Measurements from ENCODE around the gene ALG12. TPM values are rescaled to one million over a fixed set of nuclear protein-coding genes. Genes with fewer than 3 reads are reported as not detected.
A peak's percentile ranks its signal among the peaks of the same experiment; 100 is the strongest.

ALG12 gene
- total RNA-seq, 3 donors from 2014 or later (not counting 1 experiment from before 2014, with no cell fraction given) = 17.2 to 22.7 (median 19.2) TPM

GRCh38 chr22:49923445-49923844 lies 5.2 kb upstream of the ALG12 start:
- Histone ChIP-seq H3K9me3 (ENCODE audit: control insufficient read depth, insufficient read depth, low read length) (no peaks in the 10 kb centered on the region), H3K36me3 (ENCODE audit: control insufficient read depth, insufficient read depth, low read length) (peaks cover 15% of the 10 kb centered on the region), H3K4me3 (ENCODE audit: low read length) (no peak overlapping the region), H3K27me3 (ENCODE audit: control insufficient read depth, insufficient read depth, low read length) (no peaks in the 10 kb centered on the region), H3K27ac (ENCODE audit: low read length) (no peak overlapping the region), H3K4me1 (ENCODE audit: control insufficient read depth, insufficient read depth, low read length) (peaks cover 26% of the 10 kb centered on the region)
- no peak overlapping the region for H3K27ac Mint-ChIP-seq
- no peak overlapping the region for H3K4me3 Mint-ChIP-seq
- no peaks in the 10 kb centered on the region for H3K9me3 Mint-ChIP-seq
- H3K27me3 Mint-ChIP-seq (ENCODE audit: low read depth in 2 of 2) = no peaks in the 10 kb centered on the region
- H3K4me1 Mint-ChIP-seq = peaks cover 14 to 31% of the 10 kb centered on the region in 2 donors
- TF ChIP-seq, protein P1, sequence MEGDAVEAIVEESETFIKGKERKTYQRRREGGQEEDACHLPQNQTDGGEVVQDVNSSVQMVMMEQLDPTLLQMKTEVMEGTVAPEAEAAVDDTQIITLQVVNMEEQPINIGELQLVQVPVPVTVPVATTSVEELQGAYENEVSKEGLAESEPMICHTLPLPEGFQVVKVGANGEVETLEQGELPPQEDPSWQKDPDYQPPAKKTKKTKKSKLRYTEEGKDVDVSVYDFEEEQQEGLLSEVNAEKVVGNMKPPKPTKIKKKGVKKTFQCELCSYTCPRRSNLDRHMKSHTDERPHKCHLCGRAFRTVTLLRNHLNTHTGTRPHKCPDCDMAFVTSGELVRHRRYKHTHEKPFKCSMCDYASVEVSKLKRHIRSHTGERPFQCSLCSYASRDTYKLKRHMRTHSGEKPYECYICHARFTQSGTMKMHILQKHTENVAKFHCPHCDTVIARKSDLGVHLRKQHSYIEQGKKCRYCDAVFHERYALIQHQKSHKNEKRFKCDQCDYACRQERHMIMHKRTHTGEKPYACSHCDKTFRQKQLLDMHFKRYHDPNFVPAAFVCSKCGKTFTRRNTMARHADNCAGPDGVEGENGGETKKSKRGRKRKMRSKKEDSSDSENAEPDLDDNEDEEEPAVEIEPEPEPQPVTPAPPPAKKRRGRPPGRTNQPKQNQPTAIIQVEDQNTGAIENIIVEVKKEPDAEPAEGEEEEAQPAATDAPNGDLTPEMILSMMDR (IDR thresholded peaks at IDR 0.05) = no peak
- no peak for ATAC-seq
- 73% methylated on average over 16 of the region's 16 CpGs for WGBS (ENCODE audit: insufficient coverage)
- intact Hi-C loops (cut with micrococcal nuclease) = no loop called here
- no peaks in the 10 kb centered on the region for H3K36me3 Mint-ChIP-seq
- peak in 1 of 2 donors; percentile 58 for DNase-seq

DNA sequence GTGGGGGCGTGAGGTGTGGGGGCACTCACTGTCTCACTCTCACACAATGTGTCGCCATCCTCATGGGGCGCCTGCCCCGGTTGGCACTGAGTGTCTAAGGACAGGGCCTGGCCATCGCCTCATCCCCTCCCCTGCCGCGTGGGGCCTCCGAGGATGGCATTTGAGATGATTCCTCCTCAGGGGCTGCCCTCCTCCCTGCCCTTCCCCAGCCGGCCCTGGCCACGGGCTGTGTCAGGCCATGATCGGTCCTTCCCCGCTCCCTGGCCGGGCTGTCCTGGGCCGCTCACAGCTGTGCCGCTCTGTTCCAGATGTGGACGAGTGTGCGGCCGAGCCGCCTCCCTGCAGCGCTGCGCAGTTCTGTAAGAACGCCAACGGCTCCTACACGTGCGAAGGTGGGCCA lies 4.7 kb upstream of the ALG12 start:
- H3K4me1 Mint-ChIP-seq = peaks cover 14 to 31% of the 10 kb centered on the region in 2 donors
- H3K9me3 ChIP-seq (ENCODE audit: control insufficient read depth, insufficient read depth, low read length) = no peaks in the 10 kb centered on the region
- H3K27me3 ChIP-seq (ENCODE audit: control insufficient read depth, insufficient read depth, low read length) = no peaks in the 10 kb centered on the region
- no peaks in the 10 kb centered on the region for H3K27me3 Mint-ChIP-seq (ENCODE audit: low read depth in 2 of 2)
- DNase-seq (no peak), ATAC-seq (no peak)
- H3K27ac Mint-ChIP-seq = no peak overlapping the region
- H3K4me1 ChIP-seq (ENCODE audit: control insufficient read depth, insufficient read depth, low read length) = peaks cover 26% of the 10 kb centered on the region
- H3K36me3 ChIP-seq (ENCODE audit: control insufficient read depth, insufficient read depth, low read length) = peaks cover 15% of the 10 kb centered on the region
- TF ChIP-seq, protein P1 (IDR thresholded peaks at IDR 0.05) = no peak
- 95% methylated on average over 25 of the region's 25 CpGs for WGBS (ENCODE audit: insufficient coverage)
- H3K4me3 Mint-ChIP-seq = no peak overlapping the region
- no peaks in the 10 kb centered on the region for H3K36me3 Mint-ChIP-seq
- no peak overlapping the region for H3K27ac ChIP-seq (ENCODE audit: low read length)
- no peaks in the 10 kb centered on the region for H3K9me3 Mint-ChIP-seq
- intact Hi-C loops (cut with micrococcal nuclease) = no loop called here
- H3K4me3 ChIP-seq (ENCODE audit: low read length) = no peak overlapping the region

- intact Hi-C loops (cut with micrococcal nuclease) = no loop called here
- Mint-ChIP-seq H3K4me3 (no peak overlapping the region), H3K27ac (no peak overlapping the region), H3K27me3 (ENCODE audit: low read depth in 2 of 2) (no peaks in the 10 kb centered on the region), H3K36me3 (no peaks in the 10 kb centered on the region), H3K9me3 (no peaks in the 10 kb centered on the region), H3K4me1 (peaks cover 14 to 31% of the 10 kb centered on the region in 2 donors)
- ATAC-seq (no peak), DNase-seq (no peak)
- Histone ChIP-seq H3K9me3 (ENCODE audit: control insufficient read depth, insufficient read depth, low read length) (no peaks in the 10 kb centered on the region), H3K4me3 (ENCODE audit: low read length) (no peak overlapping the region), H3K27me3 (ENCODE audit: control insufficient read depth, insufficient read depth, low read length) (no peaks in the 10 kb centered on the region), H3K36me3 (ENCODE audit: control insufficient read depth, insufficient read depth, low read length) (peaks cover 15% of the 10 kb centered on the region), H3K4me1 (ENCODE audit: control insufficient read depth, insufficient read depth, low read length) (peaks cover 30% of the 10 kb centered on the region), H3K27ac (ENCODE audit: low read length) (no peak overlapping the region)
- TF ChIP-seq, protein P1 (IDR thresholded peaks at IDR 0.05) = no peak
- 94% methylated on average over 8 of the region's 22 CpGs for WGBS (ENCODE audit: insufficient coverage)
These were observed 4.2 kb upstream of the ALG12 start for GRCh38 chr22:49922484-49922883.
